ENCODE data around the gene RASGRP1. TPM values are rescaled to one million over a fixed set of nuclear protein-coding genes. Genes with fewer than 3 reads are reported as not detected.

The RASGRP1 gene
- total RNA-seq, 2 donors from 2014 or later = 1.6 to 2.6 TPM

- DNase-seq (ENCODE audit: low spot score) = no peak
- TF ChIP-seq CTCF (IDR thresholded peaks at IDR 0.05) = no peak
- H3K27me3 ChIP-seq (replicated peaks; ENCODE audit: insufficient read depth) = no peaks in the 10 kb centered on the region
- peaks cover 4 to 12% of the 10 kb centered on the region in 2 donors for H3K4me1 ChIP-seq (ENCODE audit: control insufficient read depth in 1 of 2, low read depth in 2 of 2)
- no peak for ATAC-seq (ENCODE audit: insufficient number of reproducible peaks, low FRiP score, low read depth)
- H3K27ac ChIP-seq = no peak overlapping the region
- no peaks in the 10 kb centered on the region for H3K9me3 ChIP-seq
- H3K36me3 ChIP-seq = no peaks in the 10 kb centered on the region
- H3K4me3 ChIP-seq = no peak overlapping the region
These were observed 28.4 kb downstream of the RASGRP1 start for GRCh38 chr15:38536201-38536676.

- Histone ChIP-seq H3K36me3 (no peaks in the 10 kb centered on the region), H3K9me3 (no peaks in the 10 kb centered on the region), H3K27ac (no peak overlapping the region), H3K27me3 (replicated peaks; ENCODE audit: insufficient read depth) (no peaks in the 10 kb centered on the region), H3K4me1 (ENCODE audit: control insufficient read depth in 1 of 2, low read depth in 2 of 2) (peaks cover 4 to 12% of the 10 kb centered on the region in 2 donors), H3K4me3 (no peak overlapping the region)
- ATAC-seq (ENCODE audit: insufficient number of reproducible peaks, low FRiP score, low read depth) (no peak), DNase-seq (ENCODE audit: low spot score) (no peak)
- TF ChIP-seq CTCF (IDR thresholded peaks at IDR 0.05) = no peak
These were observed 29.0 kb downstream of the RASGRP1 start for GRCh38 chr15:38535491-38536200.

- Histone ChIP-seq H3K4me1 (ENCODE audit: control insufficient read depth in 1 of 2, low read depth in 2 of 2) (peaks cover 4 to 12% of the 10 kb centered on the region in 2 donors), H3K27ac (no peak overlapping the region), H3K27me3 (replicated peaks; ENCODE audit: insufficient read depth) (no peaks in the 10 kb centered on the region), H3K9me3 (no peaks in the 10 kb centered on the region), H3K36me3 (no peaks in the 10 kb centered on the region), H3K4me3 (no peak overlapping the region)
- no peak for TF ChIP-seq CTCF (IDR thresholded peaks at IDR 0.05)
- ATAC-seq (ENCODE audit: insufficient number of reproducible peaks, low FRiP score, low read depth) (no peak), DNase-seq (ENCODE audit: low spot score) (no peak)
These were observed 29.9 kb downstream of the RASGRP1 start for GRCh38 chr15:38534691-38535090.

GRCh38 chr15:38533926-38534325 is 30.7 kb downstream of the RASGRP1 start:
- no peaks in the 10 kb centered on the region for H3K36me3 ChIP-seq
- no peak overlapping the region for H3K4me3 ChIP-seq
- H3K9me3 ChIP-seq = no peaks in the 10 kb centered on the region
- DNase-seq (ENCODE audit: low spot score) = no peak
- peaks cover 4 to 12% of the 10 kb centered on the region in 2 donors for H3K4me1 ChIP-seq (ENCODE audit: control insufficient read depth in 1 of 2, low read depth in 2 of 2)
- TF ChIP-seq CTCF (IDR thresholded peaks at IDR 0.05) = no peak
- H3K27ac ChIP-seq = no peak overlapping the region
- H3K27me3 ChIP-seq (replicated peaks; ENCODE audit: insufficient read depth) = no peaks in the 10 kb centered on the region
- ATAC-seq (ENCODE audit: insufficient number of reproducible peaks, low FRiP score, low read depth) = no peak

GRCh38 chr15:38533416-38533915 is 31.1 kb downstream of the RASGRP1 start:
- DNase-seq (ENCODE audit: low spot score) = no peak
- Histone ChIP-seq H3K27ac (no peak overlapping the region), H3K4me1 (ENCODE audit: control insufficient read depth in 1 of 2, low read depth in 2 of 2) (peaks cover 4 to 12% of the 10 kb centered on the region in 2 donors), H3K36me3 (no peaks in the 10 kb centered on the region), H3K27me3 (replicated peaks; ENCODE audit: insufficient read depth) (no peaks in the 10 kb centered on the region), H3K4me3 (no peak overlapping the region), H3K9me3 (no peaks in the 10 kb centered on the region)
- no peak for TF ChIP-seq CTCF (IDR thresholded peaks at IDR 0.05)
- ATAC-seq (ENCODE audit: insufficient number of reproducible peaks, low FRiP score, low read depth) = no peak
